Nephron (organoid): ENCODE data around the gene LSAMP.

Experiments
- H3K27ac Mint-ChIP-seq, 3 experiments: 2 replicates each; pipeline ENCODE4 v1.8.0; 2020; ENCODE audit warnings: mixed read lengths in 3 of 3, mild to moderate bottlenecking in 2 of 3, moderate library complexity in 1 of 3
- H3K27me3 Mint-ChIP-seq: 2 replicates; pipeline ENCODE4 v1.8.0; 2021; ENCODE audit warnings: low read depth, mild to moderate bottlenecking, moderate library complexity, mixed read lengths
- H3K36me3 Mint-ChIP-seq: 2 replicates; pipeline ENCODE4 v1.8.0; 2020; ENCODE audit warnings: low read depth, mixed read lengths
- H3K4me1 Mint-ChIP-seq: 2 replicates; pipeline ENCODE4 v1.8.0; 2020; ENCODE audit warnings: mixed read lengths
- H3K4me3 Mint-ChIP-seq, 3 experiments: 2 replicates each; pipeline ENCODE4 v1.8.0; 2020; ENCODE audit warnings: mild to moderate bottlenecking in 3 of 3, mixed read lengths in 3 of 3, moderate library complexity in 2 of 3
- H3K9me3 Mint-ChIP-seq: 2 replicates; pipeline ENCODE4 v1.8.0; 2020; ENCODE audit warnings: mixed read lengths
- CTCF ChIP-seq, 3 experiments: fragments of 200-600 bp; sonication (generic); IDR thresholded peaks; one replicate each; pipeline ENCODE4 v1.5.0; 2021; ENCODE audit warnings: antibody characterized with exemption in 3 of 3; ENCODE audit not compliant: unreplicated experiment in 3 of 3

Gene LSAMP

GRCh38 chr3:116070061-116070460 is 375.2 kb downstream of the LSAMP start:
- Mint-ChIP-seq H3K27me3 (no peaks in the 10 kb centered on the region), H3K9me3 (no peaks in the 10 kb centered on the region)
- no peak for TF ChIP-seq CTCF (IDR thresholded peaks at IDR 0.05; ENCODE audit: unreplicated experiment in 3 of 3)

GRCh38 chr3:116069024-116069423 is 376.3 kb downstream of the LSAMP start:
- H3K9me3 Mint-ChIP-seq: no peaks in the 10 kb centered on the region
- no peak overlapping the region for H3K27ac Mint-ChIP-seq
- TF ChIP-seq CTCF (IDR thresholded peaks at IDR 0.05; ENCODE audit: unreplicated experiment in 3 of 3): no peak
- peaks cover 5% of the 10 kb centered on the region for H3K4me1 Mint-ChIP-seq
- H3K36me3 Mint-ChIP-seq: no peaks in the 10 kb centered on the region
- H3K4me3 Mint-ChIP-seq: no peak overlapping the region
- H3K27me3 Mint-ChIP-seq: no peaks in the 10 kb centered on the region

More at GRCh38 chr3:116070061-116070460, 375.2 kb downstream of the LSAMP start:
- peaks cover 5% of the 10 kb centered on the region for H3K4me1 Mint-ChIP-seq
- H3K36me3 Mint-ChIP-seq: no peaks in the 10 kb centered on the region
- H3K27ac Mint-ChIP-seq: no peak overlapping the region
- no peak overlapping the region for H3K4me3 Mint-ChIP-seq

- H3K27me3 Mint-ChIP-seq: no peaks in the 10 kb centered on the region
- H3K4me3 Mint-ChIP-seq: no peak overlapping the region
- TF ChIP-seq CTCF (IDR thresholded peaks at IDR 0.05; ENCODE audit: unreplicated experiment in 3 of 3): no peak
- H3K4me1 Mint-ChIP-seq: peaks cover 5% of the 10 kb centered on the region
- no peaks in the 10 kb centered on the region for H3K9me3 Mint-ChIP-seq
- no peaks in the 10 kb centered on the region for H3K36me3 Mint-ChIP-seq
- no peak overlapping the region for H3K27ac Mint-ChIP-seq
Observed at GRCh38 chr3:116067326-116067725, 378.0 kb downstream of the LSAMP start.

- no peaks in the 10 kb centered on the region for H3K27me3 Mint-ChIP-seq
- H3K36me3 Mint-ChIP-seq: no peaks in the 10 kb centered on the region
- no peak overlapping the region for H3K27ac Mint-ChIP-seq
- no peak for TF ChIP-seq CTCF (IDR thresholded peaks at IDR 0.05; ENCODE audit: unreplicated experiment in 3 of 3)
- H3K4me1 Mint-ChIP-seq: peaks cover 5% of the 10 kb centered on the region
- H3K9me3 Mint-ChIP-seq: no peaks in the 10 kb centered on the region
- no peak overlapping the region for H3K4me3 Mint-ChIP-seq
Observed at GRCh38 chr3:116065501-116065900, 379.8 kb downstream of the LSAMP start.

- Mint-ChIP-seq H3K27ac (no peak overlapping the region), H3K27me3 (no peaks in the 10 kb centered on the region), H3K4me1 (peaks cover 11% of the 10 kb centered on the region), H3K36me3 (no peaks in the 10 kb centered on the region), H3K4me3 (no peak overlapping the region), H3K9me3 (no peaks in the 10 kb centered on the region)
- no peak for TF ChIP-seq CTCF (IDR thresholded peaks at IDR 0.05; ENCODE audit: unreplicated experiment in 3 of 3)
Observed at GRCh38 chr3:116064646-116065045, 380.6 kb downstream of the LSAMP start.

- H3K27me3 Mint-ChIP-seq: no peaks in the 10 kb centered on the region
- peaks cover 13% of the 10 kb centered on the region for H3K4me1 Mint-ChIP-seq
- no peak overlapping the region for H3K4me3 Mint-ChIP-seq
- H3K9me3 Mint-ChIP-seq: no peaks in the 10 kb centered on the region
- H3K36me3 Mint-ChIP-seq: no peaks in the 10 kb centered on the region
- peak overlapping the region in 2 of 3 experiments; percentile 51 to 73 for H3K27ac Mint-ChIP-seq
- no peak for TF ChIP-seq CTCF (IDR thresholded peaks at IDR 0.05; ENCODE audit: unreplicated experiment in 3 of 3)
Observed at GRCh38 chr3:116059421-116060096, 385.7 kb downstream of the LSAMP start.
